ENCODE measurements around the gene RAB27B.

- no peak for TF ChIP-seq CTCF (IDR thresholded peaks at IDR 0.05 in 2 of 3, conservative IDR thresholded peaks at IDR 0.05 in 1 of 3; ENCODE audit: control insufficient read depth in 2 of 3, extremely low read depth in 1 of 3, insufficient read depth in 1 of 3, low read depth in 3 of 3, low read length in 3 of 3)
- TF ChIP-seq EP300 (IDR thresholded peaks at IDR 0.05; ENCODE audit: borderline replicate concordance in 1 of 2, control insufficient read depth in 1 of 2, low read depth in 2 of 2, low read length in 2 of 2): no peak
- TF ChIP-seq EZH2 (IDR thresholded peaks at IDR 0.05; ENCODE audit: borderline replicate concordance, control insufficient read depth, low read depth, low read length): no peak
- no peak for TF ChIP-seq POLR2A (IDR thresholded peaks at IDR 0.05; ENCODE audit: low read depth, low read length)
- TF ChIP-seq POLR2AphosphoS5 (IDR thresholded peaks at IDR 0.05; ENCODE audit: low read length): no peak
- TF ChIP-seq CREB1 (IDR thresholded peaks at IDR 0.05; ENCODE audit: low read depth): no peak
- TF ChIP-seq ZBTB33 (IDR thresholded peaks at IDR 0.05): no peak
- TF ChIP-seq SMC3 (IDR thresholded peaks at IDR 0.05; ENCODE audit: borderline replicate concordance, low read length): no peak
- TF ChIP-seq MYB (IDR thresholded peaks at IDR 0.05; ENCODE audit: borderline replicate concordance, low read depth, low read length): no peak
- no peak for TF ChIP-seq MAX (IDR thresholded peaks at IDR 0.05; ENCODE audit: low read depth, low read length)
These were observed 71.2 kb downstream of the RAB27B start for GRCh38 chr18:54899500-54899899.
